A549 (cell line): Measurements from ENCODE around the gene ADGRF3.

Experiments used
- CHD2 ChIP-seq: fragments of 150-350 bp; IDR thresholded peaks from 2 replicates; pipeline ENCODE4 v1.6.1; 2014; ENCODE audit warnings: low read length; ENCODE audit not compliant: partially characterized antibody
- CTCF ChIP-seq: fragments of >200 bp; sonication (Bioruptor Twin); formaldehyde crosslinking; IDR thresholded peaks from 3 replicates; pipeline ENCODE4 v1.5.1; 2016
- FOXS1 ChIP-seq: fragments of 250-450 bp; sonication (Bioruptor Pico); IDR thresholded peaks from 2 replicates; pipeline ENCODE4 v1.5.0; 2020; ENCODE audit warnings: mild to moderate bottlenecking, moderate library complexity
- HOXA7 ChIP-seq: fragments of 250-450 bp; sonication (Bioruptor Pico); IDR thresholded peaks from 2 replicates; pipeline ENCODE4 v1.5.0; 2020; ENCODE audit warnings: mild to moderate bottlenecking, moderate library complexity
- JUN ChIP-seq, 2 experiments: fragments of >200 bp; sonication (Bioruptor Twin); formaldehyde crosslinking; IDR thresholded peaks; 2 replicates in 1 of 2; 3 replicates in 1 of 2; pipeline ENCODE4 v1.6.1; 2016 to 2017
- JUNB ChIP-seq: fragments of >200 bp; sonication (Bioruptor Twin); formaldehyde crosslinking; IDR thresholded peaks from 2 replicates; pipeline ENCODE4 v1.6.1; 2016
- MAX ChIP-seq: IDR thresholded peaks from 2 replicates; pipeline ENCODE4 v1.6.1; 2012
- POLR2A ChIP-seq: IDR thresholded peaks from 2 replicates; pipeline ENCODE4 v1.6.1; 2012; ENCODE audit warnings: mild to moderate bottlenecking, low read length
- RCOR1 ChIP-seq: fragments of 150-350 bp; IDR thresholded peaks from 2 replicates; pipeline ENCODE4 v1.6.1; 2014; ENCODE audit warnings: antibody characterized with exemption, low read length, low read depth
- REST ChIP-seq: fragments of 200-600 bp; sonication (generic); IDR thresholded peaks from 2 replicates; pipeline ENCODE4 v1.6.1; 2016; ENCODE audit warnings: antibody characterized with exemption, mild to moderate bottlenecking, moderate library complexity
- RFX5 ChIP-seq: fragments of 450-650 bp; IDR thresholded peaks from 2 replicates; pipeline ENCODE4 v1.7.1; 2014; ENCODE audit warnings: antibody characterized with exemption, mild to moderate bottlenecking, moderate library complexity
- SREBF2 ChIP-seq: fragments of 450-650 bp; IDR thresholded peaks from 2 replicates; pipeline ENCODE4 v1.6.1; 2014; ENCODE audit warnings: mild to moderate bottlenecking, moderate library complexity

- TF ChIP-seq CTCF (no peak), MAX (no peak), RFX5 (no peak), POLR2A (no peak), JUNB (no peak), HOXA7 (no peak), JUN (IDR thresholded peaks at IDR 0.05) (no peak), CHD2 (no peak), SREBF2 (no peak), REST (no peak), RCOR1 (no peak), FOXS1 (CRISPR knock-in tag) (no peak)
Measured at GRCh38 chr2:26281226-26281625, 65.4 kb downstream of the ADGRF3 start.
